HG03565 (cell line): ENCODE measurements around the gene ACKR4.
"Not testable (repeated sequence)": the region's sequence is repeated elsewhere in the genome, so short reads cannot be mapped to it uniquely, and the experiment has no call there.

Experiments
- ATAC-seq: cut with Tn5 transposase; IDR thresholded peaks from one replicate; pipeline ENCODE4 v1.9.1; 2021; ENCODE audit warnings: mild to moderate bottlenecking, moderate library complexity; ENCODE audit not compliant: unreplicated experiment

ACKR4 gene

DNA sequence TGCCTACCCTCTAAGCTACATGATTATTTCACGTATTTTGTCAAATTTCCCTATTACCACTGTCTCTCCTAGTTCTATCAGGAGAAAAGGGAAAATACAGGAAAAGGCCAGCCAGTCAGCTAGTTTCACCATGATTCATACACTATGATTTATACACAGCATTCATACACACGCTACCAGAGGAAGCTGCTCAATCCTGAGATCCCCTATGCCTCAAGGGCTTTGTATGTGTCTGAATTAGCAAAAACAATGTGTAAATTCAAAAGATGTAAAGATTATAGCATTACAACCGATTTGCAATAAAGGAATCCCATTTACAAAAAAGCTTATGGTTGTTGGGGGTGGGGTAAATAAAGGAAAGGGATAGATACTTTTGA, 3.1 kb upstream of the ACKR4 start:
- ATAC-seq: no peak

DNA sequence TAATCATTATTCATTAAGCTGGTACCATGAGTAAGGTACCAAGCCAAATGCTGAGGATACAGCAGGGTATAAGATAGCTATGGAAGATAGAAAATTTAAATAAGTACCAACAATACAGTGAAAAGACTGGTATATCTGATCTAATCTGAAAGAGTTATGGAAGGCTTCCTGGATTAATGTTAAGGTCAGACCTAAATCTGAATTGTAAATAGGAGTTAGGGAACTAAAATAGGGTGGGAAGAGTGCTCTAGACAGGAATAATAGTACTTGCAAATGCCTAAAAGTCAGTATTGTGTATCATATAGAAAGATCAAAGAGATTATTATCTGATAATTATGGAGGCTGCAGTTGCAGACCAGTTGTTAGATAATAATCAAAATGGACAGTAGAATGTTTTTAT, 2.6 kb upstream of the ACKR4 start:
- no peak for ATAC-seq

DNA sequence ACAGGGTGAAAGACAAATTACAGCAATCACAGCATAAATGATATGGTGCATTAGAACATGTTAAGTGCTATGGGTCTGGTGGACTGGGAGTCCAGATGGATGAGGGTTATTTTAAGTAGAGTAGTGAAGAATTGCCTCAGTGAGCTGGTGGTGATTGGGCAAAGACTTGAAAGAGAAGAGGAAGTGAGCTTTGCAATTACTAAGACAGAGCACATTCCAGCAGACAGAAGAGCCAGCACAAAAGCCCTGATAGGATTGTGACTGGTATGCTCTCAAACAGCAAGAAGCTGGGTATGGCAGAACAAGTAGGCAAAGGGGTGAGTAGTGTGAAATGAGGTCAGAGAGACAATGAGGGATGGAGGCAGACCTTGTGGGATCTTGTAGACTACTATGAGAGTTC, 2.1 kb upstream of the ACKR4 start:
- ATAC-seq: no peak

DNA sequence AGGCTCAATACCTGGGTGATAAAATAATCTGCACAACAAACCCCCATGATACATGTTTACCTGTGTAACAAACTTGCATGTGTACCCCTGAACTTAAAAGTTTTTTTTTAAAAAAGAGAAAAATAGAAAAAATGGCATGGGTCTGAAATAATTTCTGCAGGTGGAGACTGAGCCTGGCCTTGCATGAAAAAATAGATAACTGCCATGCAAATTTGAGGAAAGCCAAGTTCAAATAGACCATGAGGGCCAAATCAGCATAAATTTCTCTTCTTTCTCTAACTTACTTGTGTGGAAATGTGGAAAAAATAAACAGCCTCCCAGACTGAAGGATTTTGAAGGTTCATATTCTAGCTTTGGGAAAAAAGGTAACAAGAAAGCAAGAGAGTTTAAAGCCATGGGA, 744 bp upstream of the ACKR4 start:
- no peak for ATAC-seq

DNA sequence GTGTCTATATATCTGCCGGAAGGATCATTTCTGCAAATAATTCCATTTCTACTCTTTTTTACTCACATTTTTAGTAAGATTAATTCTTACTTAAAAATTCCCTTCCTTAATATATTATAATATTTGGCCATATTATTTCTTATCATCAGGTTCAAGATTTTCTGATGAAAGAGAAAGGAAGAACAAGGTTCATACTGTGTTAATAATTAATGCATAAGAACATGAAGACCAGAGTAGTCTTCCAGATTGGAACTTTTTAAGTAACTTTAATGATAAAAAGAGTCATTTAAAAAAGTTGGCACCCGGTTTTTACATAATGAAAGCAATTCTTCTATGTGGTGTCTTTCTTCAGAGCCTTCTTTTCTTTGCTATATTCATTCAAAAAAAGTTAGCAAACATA, 590 bp downstream of the ACKR4 start:
- ATAC-seq: no peak

DNA sequence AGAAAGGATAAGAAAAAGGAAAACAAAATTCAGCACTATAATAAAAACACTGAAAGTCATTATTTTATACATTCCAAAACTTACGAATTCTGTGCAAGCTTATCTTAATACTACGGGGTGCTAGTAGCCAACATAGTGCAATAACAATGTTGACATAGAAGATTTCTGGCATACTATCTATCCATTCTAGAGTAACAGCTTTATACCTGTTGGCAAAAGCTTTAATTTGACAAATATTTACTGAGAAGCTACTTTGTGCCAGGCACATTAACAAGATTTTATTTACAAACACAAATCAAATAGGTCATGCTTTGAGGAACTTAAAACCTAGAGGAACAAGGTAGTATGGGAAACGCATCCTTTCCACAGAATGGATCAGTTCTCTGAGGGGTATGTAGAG, 1.1 kb downstream of the ACKR4 start:
- ATAC-seq: no peak

DNA sequence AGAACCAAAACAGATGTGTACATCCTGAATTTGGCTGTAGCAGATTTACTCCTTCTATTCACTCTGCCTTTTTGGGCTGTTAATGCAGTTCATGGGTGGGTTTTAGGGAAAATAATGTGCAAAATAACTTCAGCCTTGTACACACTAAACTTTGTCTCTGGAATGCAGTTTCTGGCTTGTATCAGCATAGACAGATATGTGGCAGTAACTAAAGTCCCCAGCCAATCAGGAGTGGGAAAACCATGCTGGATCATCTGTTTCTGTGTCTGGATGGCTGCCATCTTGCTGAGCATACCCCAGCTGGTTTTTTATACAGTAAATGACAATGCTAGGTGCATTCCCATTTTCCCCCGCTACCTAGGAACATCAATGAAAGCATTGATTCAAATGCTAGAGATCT, 3.5 kb downstream of the ACKR4 start:
- ATAC-seq: not testable (repeated sequence)

DNA sequence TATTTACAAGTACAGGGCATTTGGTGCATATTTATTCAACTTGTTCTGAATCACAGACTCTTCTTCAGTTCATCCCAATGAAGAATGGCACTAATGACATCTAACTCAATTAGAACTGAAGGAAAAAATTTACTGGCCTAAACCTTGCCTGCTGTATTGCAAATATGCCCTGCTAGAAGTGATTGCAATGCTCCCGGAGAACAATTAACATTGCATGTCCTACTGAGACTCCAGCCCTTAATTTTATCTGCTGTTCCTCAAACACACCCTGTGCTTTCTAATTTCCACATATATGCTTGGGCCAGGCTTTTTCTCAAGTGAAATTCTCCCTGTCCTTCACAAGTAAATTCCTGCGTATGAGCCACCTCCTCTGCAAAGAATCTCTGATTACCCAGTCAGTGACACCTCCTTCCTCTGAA, 8.3 kb downstream of the ACKR4 start:
- no peak for ATAC-seq

DNA sequence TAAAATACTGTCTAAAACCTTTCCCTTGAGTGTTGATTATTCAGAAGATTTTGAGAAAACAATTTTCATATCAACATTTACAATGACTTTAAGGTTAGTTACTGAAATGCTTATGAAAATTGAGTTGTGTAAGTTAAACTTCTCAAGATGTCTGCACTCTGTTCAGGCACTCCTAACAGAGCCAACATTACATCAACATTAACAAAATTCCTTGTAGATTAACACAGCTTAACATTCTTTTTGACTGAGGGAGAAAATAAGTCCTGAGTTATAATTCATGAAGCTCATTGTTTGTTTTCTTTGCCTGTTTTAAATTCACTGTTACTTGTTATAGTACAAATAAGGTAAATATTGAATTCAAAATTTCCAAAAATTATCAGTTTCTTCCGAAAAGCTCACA, 9.0 kb downstream of the ACKR4 start:
- no peak for ATAC-seq

DNA sequence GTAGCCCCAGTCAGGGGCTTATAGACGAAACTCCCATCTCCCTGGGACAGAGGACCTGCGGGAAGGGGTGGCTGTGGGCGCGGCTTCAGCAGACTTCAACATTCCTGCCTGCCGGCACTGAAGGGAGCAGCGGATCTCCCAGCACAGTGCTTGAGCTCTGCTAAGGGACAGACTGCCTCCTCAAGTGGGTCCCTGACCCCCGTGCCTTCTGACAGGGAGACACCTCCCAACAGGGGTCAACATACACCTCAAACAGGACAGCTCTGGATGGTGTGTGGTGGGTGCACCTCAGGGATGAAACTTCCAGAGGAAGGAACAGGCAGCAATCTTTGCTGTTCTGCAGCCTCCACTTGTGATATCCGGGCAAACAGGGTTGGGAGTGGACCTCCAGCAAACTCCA, 9.6 kb downstream of the ACKR4 start:
- not testable (repeated sequence) for ATAC-seq

DNA sequence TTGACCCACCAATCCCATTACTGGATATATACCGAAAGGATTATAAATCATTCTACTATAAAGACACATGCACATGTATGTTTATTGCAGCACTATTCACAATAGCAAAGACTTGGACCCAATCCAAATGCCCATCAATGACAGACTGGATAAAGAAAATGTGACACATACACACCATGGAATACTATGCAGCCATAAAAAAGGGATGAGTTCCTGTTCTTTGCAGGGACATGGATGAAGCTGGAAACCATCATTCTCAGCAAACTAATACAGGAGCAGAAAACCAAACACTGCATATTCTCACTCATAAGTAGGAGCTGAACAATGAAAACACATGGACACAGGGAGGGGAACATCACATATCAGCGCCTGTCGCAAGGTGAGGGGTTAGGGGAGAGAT, 18.2 kb downstream of the ACKR4 start:
- not testable (repeated sequence) for ATAC-seq

DNA sequence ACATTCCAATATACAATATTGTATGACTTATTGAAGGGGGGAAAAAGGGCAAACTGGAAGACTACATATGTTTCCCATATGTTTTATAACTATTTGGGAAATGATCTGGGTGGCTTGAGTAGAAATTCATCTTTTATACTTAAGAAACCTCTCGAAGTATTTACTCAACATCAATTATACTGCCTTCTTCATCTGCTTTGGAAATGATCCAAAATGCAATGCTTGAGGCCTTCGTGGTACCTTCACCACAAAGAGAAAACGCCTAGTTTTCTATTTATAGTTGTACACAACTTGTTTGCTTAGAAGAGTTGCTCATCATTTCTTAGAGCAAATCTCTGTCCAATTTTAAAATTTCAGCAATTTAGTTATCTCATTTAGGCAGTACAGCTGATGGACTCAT, 18.8 kb downstream of the ACKR4 start:
- no peak for ATAC-seq

DNA sequence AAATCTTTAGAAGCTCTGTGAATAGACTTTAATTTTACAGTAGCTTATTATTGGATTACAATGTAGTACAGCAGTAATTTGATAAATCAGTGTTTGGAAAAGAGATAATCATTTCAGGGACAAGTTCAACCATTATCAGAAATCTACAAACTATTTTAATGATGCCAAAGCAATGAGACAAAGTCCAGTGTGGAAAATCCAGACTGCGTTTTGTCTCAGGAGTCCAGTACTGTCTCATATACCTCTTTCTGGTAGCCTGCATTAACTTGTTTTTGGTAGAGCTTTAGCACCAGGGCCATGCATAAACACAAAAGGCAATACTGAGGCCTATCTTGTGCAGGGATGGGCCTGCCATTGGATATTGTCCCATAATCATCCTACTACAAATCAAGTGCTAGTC, 19.7 kb downstream of the ACKR4 start:
- no peak for ATAC-seq

DNA sequence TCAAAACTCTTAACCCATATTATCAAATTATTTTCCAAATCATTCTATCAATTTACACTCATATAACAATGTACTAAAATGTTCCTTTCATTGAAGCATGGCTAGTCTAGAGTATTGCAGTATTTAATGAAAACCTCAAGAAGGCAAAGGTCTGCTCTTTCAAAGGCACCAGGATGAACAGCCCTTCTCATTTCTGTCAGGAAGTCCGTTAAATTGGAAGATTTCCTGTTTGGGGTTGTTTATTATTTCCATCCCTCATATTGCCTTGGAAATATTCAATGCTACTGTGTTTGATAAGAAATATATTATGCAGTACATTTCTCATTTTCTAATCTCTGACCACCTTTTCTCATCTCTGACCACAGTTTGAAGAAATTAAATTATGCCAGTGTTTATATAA, 25.1 kb downstream of the ACKR4 start:
- no peak for ATAC-seq

DNA sequence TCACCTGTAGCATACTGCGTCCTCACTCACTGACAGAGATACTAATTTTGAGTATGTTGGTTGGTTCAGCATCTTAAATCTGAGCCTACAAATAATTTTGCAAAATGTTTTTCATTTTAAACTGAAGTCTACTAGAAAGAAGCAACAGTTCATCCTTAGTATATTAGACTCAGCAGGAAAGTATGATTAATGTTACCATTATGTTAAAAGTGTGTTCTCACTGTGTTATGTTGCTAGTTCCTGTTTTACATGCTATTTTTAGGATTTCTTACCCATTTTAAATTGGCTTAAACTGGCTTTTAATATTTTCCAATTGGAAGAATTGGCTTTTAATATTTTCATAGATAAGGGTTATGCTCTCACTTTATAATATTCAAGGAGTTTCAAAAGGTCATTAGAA, 25.7 kb downstream of the ACKR4 start:
- no peak for ATAC-seq

DNA sequence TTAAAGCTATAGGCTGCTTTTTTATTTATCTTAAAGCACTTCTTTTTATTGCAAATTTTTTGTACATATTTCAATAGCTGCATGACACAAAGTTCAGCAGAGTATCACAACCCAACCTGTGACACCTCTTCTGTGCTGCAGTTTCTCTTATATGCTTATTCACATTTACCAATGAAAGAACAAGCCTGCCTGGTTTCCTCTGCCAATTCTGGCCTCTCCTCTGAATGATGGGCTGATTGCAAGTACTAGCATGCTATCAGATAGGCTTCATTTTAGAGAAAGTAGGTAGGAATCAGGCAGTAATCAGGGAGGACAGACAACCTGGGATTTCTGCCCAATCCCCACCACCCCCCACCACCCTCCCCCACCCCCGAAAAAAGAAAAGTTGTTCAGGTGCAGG, 26.6 kb downstream of the ACKR4 start:
- no peak for ATAC-seq

DNA sequence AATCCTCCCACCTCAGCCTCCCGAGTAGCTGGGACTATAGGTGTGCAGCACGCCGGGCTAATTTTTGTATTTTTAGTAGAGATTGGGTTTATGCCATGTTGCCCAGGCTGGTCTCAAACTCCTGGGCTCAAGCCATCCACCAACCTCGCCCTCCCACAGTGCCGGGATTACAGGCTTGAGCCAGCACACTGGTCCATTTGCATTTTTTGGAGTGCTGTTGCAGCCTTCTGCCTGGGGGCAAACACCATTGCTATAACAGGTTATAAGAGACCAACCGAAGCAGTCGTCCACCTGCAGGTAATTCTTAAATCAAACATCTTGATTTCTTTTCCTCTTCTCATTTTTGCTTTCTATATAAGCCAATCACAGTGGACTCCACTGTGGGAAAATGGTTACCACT, 27.7 kb downstream of the ACKR4 start:
- ATAC-seq: no peak

DNA sequence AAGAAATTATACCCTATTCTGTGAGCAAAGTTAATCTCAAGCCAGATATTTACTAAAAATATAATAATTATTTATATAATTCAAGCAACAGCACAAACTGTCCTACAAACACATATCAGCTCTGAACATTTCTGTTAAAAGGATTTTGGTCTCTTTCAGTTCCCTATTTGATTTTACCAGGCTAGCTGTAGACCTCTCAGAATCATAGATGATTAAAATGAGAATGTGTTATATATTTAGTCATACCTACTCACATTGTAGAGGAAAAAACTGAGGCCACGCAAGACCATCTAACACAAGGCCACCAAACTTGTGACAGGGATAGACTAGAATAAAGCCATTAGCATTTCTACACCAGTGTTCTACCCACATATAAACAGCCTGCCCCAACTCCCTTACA, 28.5 kb downstream of the ACKR4 start:
- peak; percentile 89 for ATAC-seq

DNA sequence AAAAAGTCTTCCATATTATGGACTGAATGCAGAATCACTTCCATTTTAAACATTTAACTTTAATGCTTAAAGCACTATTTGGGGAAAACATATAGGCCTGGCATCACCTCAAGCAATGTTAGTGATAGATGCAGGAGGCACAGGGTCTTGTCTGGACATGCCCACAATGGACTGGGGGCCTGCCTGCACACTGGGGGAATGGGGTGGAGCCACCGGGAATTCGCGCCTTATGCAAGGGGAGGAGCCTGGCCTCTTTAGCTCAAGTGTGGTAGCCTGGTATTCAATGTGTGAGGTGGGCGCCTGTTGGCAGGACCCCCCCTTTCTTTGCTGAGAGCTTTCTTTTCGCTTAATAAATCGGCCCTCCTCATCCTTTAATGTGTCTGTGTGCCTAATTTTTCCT, 29.9 kb downstream of the ACKR4 start:
- ATAC-seq: no peak

DNA sequence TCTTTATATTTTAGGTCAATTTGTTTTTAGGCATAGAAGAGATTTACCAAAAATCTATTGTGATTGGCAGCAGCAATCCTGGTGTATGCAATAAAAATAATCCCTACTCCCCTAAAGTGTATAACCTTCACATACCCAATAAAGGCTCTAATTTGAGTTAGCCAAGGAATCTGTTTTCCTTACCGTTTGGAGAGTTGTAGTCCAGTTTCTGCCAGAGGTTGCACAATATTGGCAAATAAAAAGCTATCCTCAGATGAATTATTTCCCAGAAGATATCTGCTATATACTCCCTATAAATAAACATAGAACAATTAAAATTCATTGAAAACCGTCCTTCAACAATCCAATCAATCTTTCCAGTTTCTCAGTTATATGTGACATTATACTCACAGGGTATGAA, 31.1 kb downstream of the ACKR4 start:
- no peak for ATAC-seq

DNA sequence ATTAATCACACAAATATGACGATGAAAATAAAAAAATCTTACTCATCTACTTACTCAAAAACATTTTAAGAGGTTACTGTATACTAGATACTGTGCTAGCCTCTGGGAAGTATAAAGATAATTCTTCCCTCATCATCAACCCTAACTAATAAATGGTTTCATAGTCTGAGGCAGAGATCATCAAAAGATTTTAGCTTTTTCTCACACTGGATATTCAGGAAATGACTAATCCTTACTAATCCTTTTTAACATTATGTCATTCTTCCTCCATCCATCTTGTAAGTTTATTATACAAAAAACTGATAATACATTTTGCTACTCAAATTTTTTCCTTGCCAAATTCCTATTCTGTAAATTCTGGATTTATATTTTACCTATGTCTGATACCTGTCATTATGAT, 32.9 kb downstream of the ACKR4 start:
- no peak for ATAC-seq

DNA sequence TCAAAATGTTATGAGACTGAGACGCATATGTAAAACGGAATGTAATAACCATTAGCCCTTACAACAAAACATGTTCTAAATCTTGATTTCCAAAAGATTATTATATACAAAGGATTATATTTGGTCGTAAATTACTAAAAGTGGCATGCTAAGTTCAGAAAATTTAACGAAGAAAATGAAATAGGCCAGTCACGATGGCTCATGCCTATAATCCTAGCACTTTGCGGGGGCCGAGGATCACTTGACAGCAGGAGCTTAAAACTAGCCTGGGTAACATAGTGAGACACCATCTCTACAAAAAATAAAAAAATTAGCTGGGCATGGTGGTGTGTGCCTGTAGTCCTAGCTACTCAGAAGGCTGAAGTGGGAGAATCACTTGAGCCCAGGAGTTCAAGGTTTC, 33.5 kb downstream of the ACKR4 start:
- ATAC-seq: no peak

DNA sequence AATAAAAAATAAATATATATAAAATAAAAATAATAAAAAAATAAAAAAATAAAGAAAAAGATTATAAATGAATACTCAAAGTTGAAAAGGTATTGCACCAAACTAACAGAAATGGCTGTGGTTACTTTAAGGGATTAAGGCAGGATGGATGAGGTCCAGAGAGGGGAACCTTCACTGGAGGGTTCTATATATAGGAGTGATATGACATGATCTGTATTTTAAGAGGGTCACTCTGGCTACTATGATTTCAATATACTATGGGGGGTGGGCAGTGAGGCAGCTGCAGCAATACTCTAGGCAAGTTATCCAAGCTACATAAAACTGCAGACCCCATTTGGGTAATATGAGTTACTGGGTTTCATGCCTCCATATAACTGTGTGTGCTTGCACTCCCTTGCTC, 38.0 kb downstream of the ACKR4 start:
- ATAC-seq: no peak

DNA sequence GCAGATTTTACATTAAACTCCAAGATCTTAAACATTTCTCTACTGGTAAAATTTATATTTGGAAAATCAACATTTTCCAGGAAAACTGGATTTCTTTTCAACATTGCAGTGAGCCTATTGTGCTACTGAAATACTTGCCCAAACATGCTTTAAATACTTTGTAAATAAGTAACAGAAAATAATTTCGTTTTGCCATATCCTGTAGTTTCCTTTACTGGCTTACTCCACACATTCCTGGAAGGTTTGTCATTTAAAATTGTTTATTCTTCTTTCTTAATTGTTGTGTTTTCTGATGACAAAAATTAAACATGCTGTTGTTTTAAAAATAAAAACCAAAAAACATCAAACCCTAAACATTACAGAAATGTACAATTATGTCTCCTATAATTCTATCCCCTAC, 40.5 kb downstream of the ACKR4 start:
- ATAC-seq: no peak
